ENCODE results near the gene ACTMAP. TPM values are rescaled to one million over a fixed set of nuclear protein-coding genes. Genes with fewer than 3 reads are reported as not detected.

The ACTMAP gene
- total and polyA plus RNA-seq, 2 of the 8 experiments (the other 6 are each of a cell fraction or from before 2014, with no cell fraction given) = 24.1 to 26.5 TPM

DNA sequence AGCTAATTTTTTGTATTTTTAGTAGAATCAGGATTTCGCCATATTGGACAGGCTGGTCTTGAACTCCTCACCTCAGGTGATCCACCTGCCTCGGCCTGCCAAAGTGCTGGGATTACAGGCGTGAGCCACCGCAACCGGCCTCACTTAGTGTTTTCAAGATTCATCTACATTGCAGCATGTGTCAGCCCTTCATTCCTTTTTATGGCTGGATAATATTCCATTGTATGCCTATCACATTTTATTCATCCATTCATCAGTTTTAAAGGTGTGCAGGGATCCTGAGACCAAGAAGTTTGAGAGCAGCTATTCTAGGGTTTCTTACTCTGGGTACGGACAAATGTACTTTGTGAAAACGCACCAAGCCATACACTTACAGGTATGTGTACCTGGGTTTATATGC lies 42.7 kb downstream of the ACTMAP start:
- H4K8ac ChIP-seq (ENCODE audit: extremely low read depth, insufficient read depth, low read length) = no peak overlapping the region
- H3K4me3 ChIP-seq (ENCODE audit: extremely low read depth in 1 of 4, insufficient read depth in 2 of 4, low read depth in 3 of 4, low read length in 4 of 4) = no peak overlapping the region
- no peak overlapping the region for H3K56ac ChIP-seq (replicated peaks; ENCODE audit: insufficient read length, low read depth, low read length)
- H3K4ac ChIP-seq (replicated peaks; ENCODE audit: insufficient read length, low read depth, low read length) = no peak overlapping the region
- no peak overlapping the region for H3K18ac ChIP-seq (ENCODE audit: extremely low read depth, low read length)
- H2BK12ac ChIP-seq (ENCODE audit: low read depth, low read length) = no peak overlapping the region
- peaks cover 0 to 6% of the 10 kb centered on the region in 2 experiments for H4K20me1 ChIP-seq (replicated peaks in 1 of 2; ENCODE audit: control insufficient read depth in 1 of 2, insufficient read depth in 2 of 2, low read length in 2 of 2)
- H3K36me3 ChIP-seq (ENCODE audit: control insufficient read depth in 2 of 4, insufficient read depth in 4 of 4, low read length in 3 of 4) = peaks cover 12 to 32% (median 25%) of the 10 kb centered on the region in 4 experiments; a peak in 7 of 8 replicates
- DNase-seq (ENCODE audit: low read depth in 1 of 2, low spot score in 2 of 2) (no peak), FAIRE-seq (no peak)
- no peak overlapping the region for H2BK15ac ChIP-seq (ENCODE audit: low read length)
- H3K79me1 ChIP-seq (ENCODE audit: low read depth, low read length) = no peaks in the 10 kb centered on the region
- H2BK5ac ChIP-seq (ENCODE audit: low read depth, low read length) = no peak overlapping the region
- H3K23me2 ChIP-seq (ENCODE audit: low read depth, low read length) = no peaks in the 10 kb centered on the region
- no peak overlapping the region for H3K27ac ChIP-seq (ENCODE audit: low read depth, low read length)
- POLR2A ChIA-PET (ENCODE audit: partially characterized antibody) = interaction anchor here (0.6 to 1.4 kb wide), 4 partner anchors 14 to 713 kb away, joined by 3 to 5 read pairs (median 4); no protein-coding TSS in a partner anchor
- H2BK120ac ChIP-seq (replicated peaks; ENCODE audit: low read depth, low read length) = no peak overlapping the region
- H3K4me1 ChIP-seq (replicated peaks in 1 of 4; ENCODE audit: control insufficient read depth in 3 of 4, insufficient read depth in 4 of 4, low read length in 3 of 4) = no peaks in the 10 kb centered on the region
- H3K14ac ChIP-seq (ENCODE audit: insufficient read length) = no peak overlapping the region
- CTCF ChIA-PET (ENCODE audit: partially characterized antibody) = interaction anchor here (0.6 to 0.9 kb wide), 3 partner anchors 13 to 73 kb away, joined by 3 to 4 read pairs (median 4); no protein-coding TSS in a partner anchor
- H3K27me3 ChIP-seq (replicated peaks in 1 of 4; ENCODE audit: control insufficient read depth in 3 of 4, extremely low read depth in 1 of 4, insufficient read depth in 3 of 4, low read length in 3 of 4) = no peaks in the 10 kb centered on the region
- no peak overlapping the region for H2AFZ ChIP-seq (ENCODE audit: low read length)
- H2BK20ac ChIP-seq (ENCODE audit: low read length) = no peak overlapping the region
- no peak overlapping the region for H3K9ac ChIP-seq (replicated peaks in 1 of 4; ENCODE audit: extremely low read depth in 1 of 4, low read depth in 3 of 4, low read length in 3 of 4)
- WGBS, 2 experiments (ENCODE audit: extremely low coverage in 1 of 2, insufficient coverage in 1 of 2, insufficient read length in 1 of 2, insufficient replicate concordance in 2 of 2, low coverage in 1 of 2, low lambda C conversion rate in 2 of 2, missing lambda C conversion rate in 1 of 2) = 94% methylated on average over 7 of the region's 7 CpGs; no CpG with 5 or more reads in 1 of the 2 experiments
- no peak overlapping the region for H2AK5ac ChIP-seq (ENCODE audit: low read depth, low read length)
- no peaks in the 10 kb centered on the region for H3K9me3 ChIP-seq (ENCODE audit: insufficient read depth in 2 of 2, low read depth in 1 of 2, low read length in 1 of 2)
- no peak overlapping the region for H4K91ac ChIP-seq (replicated peaks; ENCODE audit: insufficient read length, low read length)
- TF ChIP-seq SP2 (IDR thresholded peaks at IDR 0.05; ENCODE audit: low read length) (no peak), EZH2 (IDR thresholded peaks at IDR 0.05; ENCODE audit: low read depth, low read length, severe bottlenecking) (no peak), CREB1 (IDR thresholded peaks at IDR 0.05) (no peak)
- H4K5ac ChIP-seq (ENCODE audit: insufficient read length, low read depth, low read length) = no peak overlapping the region
- no peak overlapping the region for H3K23ac ChIP-seq (ENCODE audit: insufficient read length)
- H3K79me2 ChIP-seq (ENCODE audit: control insufficient read depth in 1 of 2, insufficient read depth in 2 of 2, low read length in 2 of 2) = no peaks in the 10 kb centered on the region
- H3K4me2 ChIP-seq (ENCODE audit: insufficient read depth in 1 of 2, low read depth in 2 of 2, low read length in 2 of 2) = no peak overlapping the region

Data from H1 (cell line).